Urinary bladder (tissue), 4 donors: ENCODE results near the gene SUSD4. TPM values are rescaled to one million over a fixed set of nuclear protein-coding genes. Genes with fewer than 3 reads are reported as not detected.

Experiments used
- DNase-seq: peaks from one replicate; pipeline ENCODE4 v3.0.0-alpha.2; 2015; ENCODE audit errors: extremely low spot score
- H3K27ac ChIP-seq: one replicate; pipeline ENCODE4 v1.5.1; 2013; ENCODE audit warnings: low read depth, mild to moderate bottlenecking, moderate library complexity
- H3K36me3 ChIP-seq: one replicate; pipeline ENCODE4 v1.6.1; 2013; ENCODE audit warnings: mild to moderate bottlenecking, moderate library complexity; ENCODE audit not compliant: insufficient read depth
- H3K4me1 ChIP-seq: one replicate; pipeline ENCODE4 v1.6.1; 2013; ENCODE audit warnings: mild to moderate bottlenecking, moderate library complexity; ENCODE audit not compliant: insufficient read depth
- H3K4me3 ChIP-seq: one replicate; pipeline ENCODE4 v1.5.1; 2013; ENCODE audit warnings: low read depth, low read length
- WGBS: extraction: QIAGEN DNeasy Blood & Tissue Kit; methylation state at CpG from one replicate; pipeline ENCODE4 v1.1.7; 2013; 5-methylcytosine and 5-hydroxymethylcytosine counted together
- polyA plus RNA-seq: library from polyadenylated mRNA; stranded (reverse); fragments of 200-250 nt; gene quantifications from one replicate; pipeline ENCODE4 v1.2.3, GENCODE V29; 2013
- total RNA-seq: library from RNA; depleted of rRNA; stranded (reverse); fragments of >200 nt; gene quantifications from one replicate; pipeline ENCODE4 v1.2.3, GENCODE V29; 2014
- donor health status: healthy with polysubstance abuse.
- donor health status: healthy.

The SUSD4 gene
- total and polyA plus RNA-seq, 2 donors: 2.0 to 6.3 TPM

GRCh38 chr1:223312705-223313414, 51.1 kb downstream of the SUSD4 start:
- Histone ChIP-seq H3K4me3 (no peak overlapping the region), H3K27ac (no peak overlapping the region), H3K36me3 (no peaks in the 10 kb centered on the region), H3K4me1 (no peaks in the 10 kb centered on the region)
- no peak for DNase-seq
- 61% methylated on average over 5 of the region's 5 CpGs for WGBS

GRCh38 chr1:223312273-223312672, 51.7 kb downstream of the SUSD4 start:
- WGBS: 88% methylated on average over 2 of the region's 2 CpGs

GRCh38 chr1:223311826-223312225, 52.1 kb downstream of the SUSD4 start:
- Histone ChIP-seq H3K36me3 (no peaks in the 10 kb centered on the region), H3K27ac (no peak overlapping the region), H3K4me3 (no peak overlapping the region), H3K4me1 (no peaks in the 10 kb centered on the region)
- WGBS: 84% methylated on average over 3 of the region's 3 CpGs
- no peak for DNase-seq

More at GRCh38 chr1:223312273-223312672, 51.7 kb downstream of the SUSD4 start:
- H3K36me3 ChIP-seq: no peaks in the 10 kb centered on the region
- H3K4me1 ChIP-seq: no peaks in the 10 kb centered on the region
- no peak for DNase-seq
- H3K27ac ChIP-seq: no peak overlapping the region
- H3K4me3 ChIP-seq: no peak overlapping the region

GRCh38 chr1:223308136-223308535, 55.8 kb downstream of the SUSD4 start:
- WGBS: 61% methylated on average over 2 of the region's 2 CpGs

GRCh38 chr1:223307544-223307943, 56.4 kb downstream of the SUSD4 start:
- Histone ChIP-seq H3K27ac (no peak overlapping the region), H3K4me3 (no peak overlapping the region), H3K4me1 (no peaks in the 10 kb centered on the region), H3K36me3 (no peaks in the 10 kb centered on the region)
- DNase-seq: no peak
- 89% methylated on average over 5 of the region's 5 CpGs for WGBS

More at GRCh38 chr1:223308136-223308535, 55.8 kb downstream of the SUSD4 start:
- H3K36me3 ChIP-seq: no peaks in the 10 kb centered on the region
- no peaks in the 10 kb centered on the region for H3K4me1 ChIP-seq
- no peak for DNase-seq
- no peak overlapping the region for H3K27ac ChIP-seq
- H3K4me3 ChIP-seq: no peak overlapping the region

- no peaks in the 10 kb centered on the region for H3K4me1 ChIP-seq
- H3K4me3 ChIP-seq: no peak overlapping the region
- DNase-seq: no peak
- WGBS: 71% methylated on average over 1 of the region's 1 CpG
- no peak overlapping the region for H3K27ac ChIP-seq
- no peaks in the 10 kb centered on the region for H3K36me3 ChIP-seq
These were observed 59.0 kb downstream of the SUSD4 start for GRCh38 chr1:223304931-223305330.

GRCh38 chr1:223301371-223301770, 62.6 kb downstream of the SUSD4 start:
- no peak for DNase-seq
- no peaks in the 10 kb centered on the region for H3K4me1 ChIP-seq
- H3K4me3 ChIP-seq: no peak overlapping the region
- no peak overlapping the region for H3K27ac ChIP-seq
- WGBS: 88% methylated on average over 2 of the region's 2 CpGs
- H3K36me3 ChIP-seq: no peaks in the 10 kb centered on the region

- no peaks in the 10 kb centered on the region for H3K36me3 ChIP-seq
- DNase-seq: no peak
- H3K27ac ChIP-seq: no peak overlapping the region
- H3K4me1 ChIP-seq: no peaks in the 10 kb centered on the region
- no peak overlapping the region for H3K4me3 ChIP-seq
- 36% methylated on average over 1 of the region's 1 CpG for WGBS
These were observed 64.4 kb downstream of the SUSD4 start for GRCh38 chr1:223299553-223299952.

GRCh38 chr1:223298701-223299100, 65.3 kb downstream of the SUSD4 start:
- no peak overlapping the region for H3K27ac ChIP-seq
- no peak overlapping the region for H3K4me3 ChIP-seq
- H3K4me1 ChIP-seq: no peaks in the 10 kb centered on the region
- no peak for DNase-seq
- H3K36me3 ChIP-seq: no peaks in the 10 kb centered on the region
- 26% methylated on average over 5 of the region's 5 CpGs for WGBS

- H3K36me3 ChIP-seq: no peaks in the 10 kb centered on the region
- DNase-seq: no peak
- 100% methylated on average over 1 of the region's 1 CpG for WGBS
- no peak overlapping the region for H3K4me3 ChIP-seq
- no peak overlapping the region for H3K27ac ChIP-seq
- H3K4me1 ChIP-seq: no peaks in the 10 kb centered on the region
These were observed 66.2 kb downstream of the SUSD4 start for GRCh38 chr1:223297800-223298199.

GRCh38 chr1:223291796-223292195, 72.2 kb downstream of the SUSD4 start:
- Histone ChIP-seq H3K27ac (no peak overlapping the region), H3K4me1 (no peaks in the 10 kb centered on the region), H3K36me3 (no peaks in the 10 kb centered on the region), H3K4me3 (no peak overlapping the region)
- 61% methylated on average over 2 of the region's 2 CpGs for WGBS
- DNase-seq: no peak

GRCh38 chr1:223290397-223290796, 73.6 kb downstream of the SUSD4 start:
- H3K4me1 ChIP-seq: no peaks in the 10 kb centered on the region
- H3K27ac ChIP-seq: no peak overlapping the region
- 46% methylated on average over 3 of the region's 3 CpGs for WGBS
- H3K4me3 ChIP-seq: no peak overlapping the region
- no peak for DNase-seq
- no peaks in the 10 kb centered on the region for H3K36me3 ChIP-seq

- no peak for DNase-seq
- 88% methylated on average over 3 of the region's 3 CpGs for WGBS
- Histone ChIP-seq H3K27ac (no peak overlapping the region), H3K4me1 (no peaks in the 10 kb centered on the region), H3K36me3 (no peaks in the 10 kb centered on the region), H3K4me3 (no peak overlapping the region)
These were observed 74.4 kb downstream of the SUSD4 start for GRCh38 chr1:223289621-223290020.

GRCh38 chr1:223288826-223289225, 75.2 kb downstream of the SUSD4 start:
- 84% methylated on average over 5 of the region's 5 CpGs for WGBS

More at GRCh38 chr1:223288826-223289225, 75.2 kb downstream of the SUSD4 start:
- H3K27ac ChIP-seq: no peak overlapping the region
- no peak for DNase-seq
- H3K4me1 ChIP-seq: no peaks in the 10 kb centered on the region
- H3K36me3 ChIP-seq: no peaks in the 10 kb centered on the region
- no peak overlapping the region for H3K4me3 ChIP-seq
